Smooth muscle cell (in vitro differentiated cells): ENCODE data around the gene OR2L13. TPM values are rescaled to one million over a fixed set of nuclear protein-coding genes. Genes with fewer than 3 reads are reported as not detected.

ENCODE experiments used
- DNase-seq: peaks from one replicate; lab custom pipeline; 2025; ENCODE audit not compliant: unreplicated experiment; lab: John Stamatoyannopoulos, UW
- H2AFZ ChIP-seq: fragments of 200-600 bp; sonication (generic); 2 replicates; pipeline ENCODE4 v1.6.0; 2016; ENCODE audit warnings: antibody characterized with exemption, low read depth, mild to moderate bottlenecking
- H3F3A ChIP-seq: fragments of 200-600 bp; sonication (generic); 2 replicates; pipeline ENCODE4 v1.6.0; 2017; ENCODE audit warnings: antibody characterized with exemption, low read depth
- H3K27ac ChIP-seq: fragments of 200-600 bp; sonication (generic); 2 replicates; pipeline ENCODE4 v1.5.1; 2016; ENCODE audit warnings: low read depth, mild to moderate bottlenecking
- H3K27me3 ChIP-seq: fragments of 200-600 bp; sonication (generic); 2 replicates; pipeline ENCODE4 v1.6.1; 2016; ENCODE audit warnings: low read depth, mild to moderate bottlenecking
- H3K36me3 ChIP-seq: fragments of 200-600 bp; sonication (generic); 2 replicates; pipeline ENCODE4 v1.5.1; 2016; ENCODE audit warnings: low read depth
- H3K4me1 ChIP-seq: fragments of 200-600 bp; sonication (generic); 2 replicates; pipeline ENCODE4 v1.5.1; 2016; ENCODE audit warnings: low read depth
- H3K4me2 ChIP-seq: fragments of 200-600 bp; sonication (generic); 2 replicates; pipeline ENCODE4 v1.6.0; 2016; ENCODE audit warnings: mild to moderate bottlenecking
- H3K4me3 ChIP-seq: fragments of 200-600 bp; sonication (generic); 2 replicates; pipeline ENCODE4 v1.5.1; 2016; ENCODE audit warnings: mild to moderate bottlenecking
- H3K79me2 ChIP-seq: fragments of 200-600 bp; sonication (generic); 2 replicates; pipeline ENCODE4 v1.6.0; 2016; ENCODE audit warnings: low read depth, mild to moderate bottlenecking
- H3K9ac ChIP-seq: fragments of 200-600 bp; sonication (generic); 2 replicates; pipeline ENCODE4 v1.6.0; 2016; ENCODE audit warnings: low read depth
- H3K9me3 ChIP-seq: fragments of 200-600 bp; sonication (generic); replicated peaks from 2 replicates; pipeline ENCODE4 v1.5.1; 2016; ENCODE audit warnings: low read depth
- H4K20me1 ChIP-seq: fragments of 200-600 bp; sonication (generic); 2 replicates; pipeline ENCODE4 v1.6.0; 2016; ENCODE audit warnings: low read depth
- WGBS: methylation state at CpG from one replicate; pipeline ENCODE4 v1.1.7; 2016; ENCODE audit warnings: low lambda C conversion rate; 5-methylcytosine and 5-hydroxymethylcytosine counted together
- polyA plus RNA-seq: library from polyadenylated mRNA; unstranded; fragments of >200 nt; fragmentation: Nextera tagmentation; extraction: Ambion mirVana; gene quantifications from 2 replicates; pipeline ENCODE4 v1.2.1, GENCODE V29; 2016
- small RNA-seq: library from RNA; depleted of rRNA; stranded (forward); fragments of <200 nt; gene quantifications from one replicate; pipeline ENCODE3, GENCODE V24; 2014
- total RNA-seq: library from RNA; depleted of rRNA; stranded (reverse); fragments of >200 nt; gene quantifications from 2 replicates; pipeline ENCODE4 v1.2.3, GENCODE V29; 2014
- TF ChIP-seq, protein P1 (sequence below): fragments of 200-600 bp; sonication (generic); IDR thresholded peaks from 2 replicates; pipeline ENCODE4 v1.5.1; 2017; ENCODE audit warnings: borderline replicate concordance, mild to moderate bottlenecking, antibody characterized with exemption; ENCODE audit not compliant: insufficient read depth, poor library complexity, severe bottlenecking

OR2L13 gene
- total and polyA plus RNA-seq, 2 experiments from 2014 or later = not detected

DNA sequence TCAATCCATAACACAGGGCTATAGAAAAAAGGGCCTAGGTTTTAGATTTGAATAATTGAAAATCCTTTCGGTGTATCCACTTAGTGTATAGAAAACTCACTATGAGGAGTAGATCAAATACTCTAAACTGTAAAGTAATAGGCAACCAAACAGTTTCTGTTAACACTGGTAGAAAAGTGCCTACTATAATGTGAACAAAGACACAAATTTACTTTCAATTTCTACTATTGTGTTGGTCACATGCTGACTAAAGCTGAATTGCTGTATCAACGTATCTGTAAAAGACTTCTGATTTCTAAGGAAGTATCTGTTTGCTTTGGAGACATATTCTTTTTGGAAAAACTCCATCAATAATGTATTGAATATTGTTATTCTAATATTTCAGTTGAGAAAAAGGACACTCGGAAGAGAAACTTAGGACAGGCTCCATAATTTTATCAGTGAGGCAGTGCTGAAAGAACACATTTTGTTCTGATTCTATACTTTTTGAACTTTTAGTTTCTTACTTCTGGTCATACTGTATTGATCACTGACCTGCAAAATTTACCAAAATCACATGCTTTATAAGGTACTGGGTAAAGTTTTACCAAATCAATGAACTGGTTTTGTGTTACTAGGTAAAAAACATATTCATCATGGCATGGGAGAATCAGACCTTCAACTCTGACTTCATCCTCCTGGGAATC, 49.7 kb downstream of the OR2L13 start, which contains the start of gene OR2M5:
Gene OR2M5, plus strand, starts transcription at position 636 of the 686 bp plus-strand sequence. Its CDS starts 0 bp downstream, at position 636.
- TF ChIP-seq, protein P1, sequence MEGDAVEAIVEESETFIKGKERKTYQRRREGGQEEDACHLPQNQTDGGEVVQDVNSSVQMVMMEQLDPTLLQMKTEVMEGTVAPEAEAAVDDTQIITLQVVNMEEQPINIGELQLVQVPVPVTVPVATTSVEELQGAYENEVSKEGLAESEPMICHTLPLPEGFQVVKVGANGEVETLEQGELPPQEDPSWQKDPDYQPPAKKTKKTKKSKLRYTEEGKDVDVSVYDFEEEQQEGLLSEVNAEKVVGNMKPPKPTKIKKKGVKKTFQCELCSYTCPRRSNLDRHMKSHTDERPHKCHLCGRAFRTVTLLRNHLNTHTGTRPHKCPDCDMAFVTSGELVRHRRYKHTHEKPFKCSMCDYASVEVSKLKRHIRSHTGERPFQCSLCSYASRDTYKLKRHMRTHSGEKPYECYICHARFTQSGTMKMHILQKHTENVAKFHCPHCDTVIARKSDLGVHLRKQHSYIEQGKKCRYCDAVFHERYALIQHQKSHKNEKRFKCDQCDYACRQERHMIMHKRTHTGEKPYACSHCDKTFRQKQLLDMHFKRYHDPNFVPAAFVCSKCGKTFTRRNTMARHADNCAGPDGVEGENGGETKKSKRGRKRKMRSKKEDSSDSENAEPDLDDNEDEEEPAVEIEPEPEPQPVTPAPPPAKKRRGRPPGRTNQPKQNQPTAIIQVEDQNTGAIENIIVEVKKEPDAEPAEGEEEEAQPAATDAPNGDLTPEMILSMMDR = no peak
- peaks cover 7% of the 10 kb centered on the region for H3K9me3 ChIP-seq
- WGBS = 71% methylated on average over 3 of the region's 3 CpGs

More for the DNA sequence above, 49.7 kb downstream of the OR2L13 start, which contains the start of gene OR2M5:
- Histone ChIP-seq H2AFZ (no peak within 1 kb of the TSS), H3K36me3 (no peaks in the 10 kb centered on the region), H3K27me3 (no peaks in the 10 kb centered on the region), H3K4me2 (no peak within 1 kb of the TSS), H3K4me3 (no peak within 1 kb of the TSS), H3K79me2 (no peaks in the 10 kb centered on the region), H3K9ac (no peak within 1 kb of the TSS), H3F3A (no peaks in the 10 kb centered on the region), H3K27ac (no peak within 1 kb of the TSS), H4K20me1 (no peaks in the 10 kb centered on the region), H3K4me1 (no peaks in the 10 kb centered on the region)
- no peak for DNase-seq

Small RNA genes lying within 50 kb of the gene (small RNA-seq; reads per million reads assigned to genes)
- gene RF00019 = not detected

Other genes starting within 250 kb of the OR2L13 start
- gene TRIM58, start 238.0 kb upstream of the OR2L13 start, total RNA-seq = not detected in 2 replicates
- 0.37 TPM in 1 of 2 replicates, not detected in the other for gene TRIM58, start 238.0 kb upstream of the OR2L13 start, polyA plus RNA-seq
- 0.18 TPM in 1 of 2 replicates, not detected in the other for gene OR2W3, start 199.6 kb upstream of the OR2L13 start, total RNA-seq
- not detected in 2 replicates for gene OR2W3, start 199.6 kb upstream of the OR2L13 start, polyA plus RNA-seq
- not detected in 2 replicates for gene OR2T8, start 174.9 kb upstream of the OR2L13 start, total RNA-seq
- not detected in 2 replicates for gene OR2T8, start 174.9 kb upstream of the OR2L13 start, polyA plus RNA-seq
- gene OR2AJ1, start 170.3 kb upstream of the OR2L13 start, total RNA-seq = not detected in 2 replicates
- not detected in 2 replicates for gene OR2AJ1, start 170.3 kb upstream of the OR2L13 start, polyA plus RNA-seq
- not detected in 2 replicates for gene OR2L8, start 146.3 kb upstream of the OR2L13 start, total RNA-seq
- gene OR2L8, start 146.3 kb upstream of the OR2L13 start, polyA plus RNA-seq = not detected in 2 replicates
- not detected in 2 replicates for gene OR2AK2, start 130.0 kb upstream of the OR2L13 start, total RNA-seq
- not detected in 2 replicates for gene OR2AK2, start 130.0 kb upstream of the OR2L13 start, polyA plus RNA-seq
- not detected in 2 replicates for gene OR2L5, start 81.5 kb upstream of the OR2L13 start, total RNA-seq
- gene OR2L5, start 81.5 kb upstream of the OR2L13 start, polyA plus RNA-seq = not detected in 2 replicates
- gene OR2L2, start 65.1 kb upstream of the OR2L13 start, total RNA-seq = not detected in 2 replicates
- 0.03 and 0.08 TPM in 2 replicates for gene OR2L2, start 65.1 kb upstream of the OR2L13 start, polyA plus RNA-seq
- not detected in 2 replicates for gene OR2L3, start 48.3 kb upstream of the OR2L13 start, total RNA-seq
- not detected in 2 replicates for gene OR2L3, start 48.3 kb upstream of the OR2L13 start, polyA plus RNA-seq
- not detected in 2 replicates for gene OR2M5, start 50.0 kb downstream of the OR2L13 start, total RNA-seq
- not detected in 2 replicates for gene OR2M5, start 50.0 kb downstream of the OR2L13 start, polyA plus RNA-seq
- gene OR2M2, start 79.6 kb downstream of the OR2L13 start, total RNA-seq = not detected in 2 replicates
- gene OR2M2, start 79.6 kb downstream of the OR2L13 start, polyA plus RNA-seq = not detected in 2 replicates
- gene OR2M3, start 102.1 kb downstream of the OR2L13 start, total RNA-seq = not detected in 2 replicates
- gene OR2M3, start 102.1 kb downstream of the OR2L13 start, polyA plus RNA-seq = not detected in 2 replicates
- not detected in 2 replicates for gene OR2M4, start 136.2 kb downstream of the OR2L13 start, total RNA-seq
- not detected in 2 replicates for gene OR2M4, start 136.2 kb downstream of the OR2L13 start, polyA plus RNA-seq
- gene OR2T33, start 182.8 kb downstream of the OR2L13 start, total RNA-seq = not detected in 2 replicates
- gene OR2T33, start 182.8 kb downstream of the OR2L13 start, polyA plus RNA-seq = not detected in 2 replicates
- gene OR2T12, start 208.2 kb downstream of the OR2L13 start, total RNA-seq = not detected in 2 replicates
- gene OR2T12, start 208.2 kb downstream of the OR2L13 start, polyA plus RNA-seq = not detected in 2 replicates
- gene OR2M7, start 229.4 kb downstream of the OR2L13 start, total RNA-seq = not detected in 2 replicates
- not detected in 2 replicates for gene OR2M7, start 229.4 kb downstream of the OR2L13 start, polyA plus RNA-seq